ENCODE measurements around the gene HSCB. TPM values are rescaled to one million over a fixed set of nuclear protein-coding genes. Genes with fewer than 3 reads are reported as not detected.

Gene HSCB
- total RNA-seq, result 15.2 and 16.5 TPM in 2 replicates

GRCh38 chr22:28741785-28742561 lies at the start of gene HSCB, which contains the start of gene CHEK2:
Gene HSCB, plus strand, starts transcription at chr22:28742039. Its CDS starts 57 bp downstream, at chr22:28742096.
Gene CHEK2, minus strand, starts transcription at chr22:28741820. Its CDS starts 7,099 bp downstream, at chr22:28734721.

GRCh38 chr22:28772633-28773460 lies 31.0 kb downstream of the HSCB start, which contains the start of gene CCDC117:
Gene CCDC117, plus strand, starts transcription at chr22:28772695. Its CDS starts 155 bp downstream, at chr22:28772850.

GRCh38 chr22:28800308-28801041 lies 58.6 kb downstream of the HSCB start, which contains the start of gene XBP1:
Gene XBP1, minus strand, starts transcription at chr22:28800569.

Other genes with a start within 250 kb of the HSCB start
- gene TTC28, start 62.2 kb upstream of the HSCB start, total RNA-seq, result 20.2 and 24.2 TPM in 2 replicates
- gene CHEK2, start 219 bp upstream of the HSCB start, total RNA-seq, result 23.5 and 25.8 TPM in 2 replicates
- 13.6 and 17.4 TPM in 2 replicates for gene CCDC117, start 30.7 kb downstream of the HSCB start, total RNA-seq
- gene XBP1, start 58.5 kb downstream of the HSCB start, total RNA-seq, result 93.3 and 140 TPM in 2 replicates
- 5.9 and 8.2 TPM in 2 replicates for gene ZNRF3, start 141.5 kb downstream of the HSCB start, total RNA-seq

Data from subcutaneous preadipocyte (primary cell).